ENCODE results near the gene SSTR5.

Gene SSTR5

DNA sequence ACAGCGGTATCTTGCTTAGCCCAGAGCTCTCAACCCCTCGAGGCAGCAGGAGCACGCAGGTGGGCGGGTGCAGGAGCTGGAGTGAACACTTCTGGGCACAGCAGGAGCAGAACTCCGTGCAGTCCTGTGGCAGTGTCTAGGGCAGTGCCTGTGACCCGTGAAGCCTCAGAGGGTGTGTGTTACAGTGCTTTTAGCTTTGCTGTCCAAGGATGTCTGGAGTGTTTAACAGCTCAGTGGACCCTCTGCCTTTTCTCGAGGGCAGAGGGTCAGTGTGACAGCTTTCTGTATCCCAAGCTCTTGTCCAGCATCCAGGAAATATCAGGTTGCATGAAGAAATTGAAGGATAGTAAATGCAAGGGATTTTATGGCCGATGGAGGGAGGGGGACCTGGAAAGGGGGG, 16.4 kb upstream of the SSTR5 start:
- DNase-seq = no peak

- peak; percentile 57 for DNase-seq
Observed at GRCh38 chr16:1057252-1057932, 15.2 kb upstream of the SSTR5 start.

- no peak for DNase-seq
Observed at GRCh38 chr16:1058216-1058615, 14.3 kb upstream of the SSTR5 start.

- no peak for DNase-seq
Observed at GRCh38 chr16:1059310-1059709, 13.2 kb upstream of the SSTR5 start.

GRCh38 chr16:1060416-1061340, 11.9 kb upstream of the SSTR5 start:
- no peak for DNase-seq

DNA sequence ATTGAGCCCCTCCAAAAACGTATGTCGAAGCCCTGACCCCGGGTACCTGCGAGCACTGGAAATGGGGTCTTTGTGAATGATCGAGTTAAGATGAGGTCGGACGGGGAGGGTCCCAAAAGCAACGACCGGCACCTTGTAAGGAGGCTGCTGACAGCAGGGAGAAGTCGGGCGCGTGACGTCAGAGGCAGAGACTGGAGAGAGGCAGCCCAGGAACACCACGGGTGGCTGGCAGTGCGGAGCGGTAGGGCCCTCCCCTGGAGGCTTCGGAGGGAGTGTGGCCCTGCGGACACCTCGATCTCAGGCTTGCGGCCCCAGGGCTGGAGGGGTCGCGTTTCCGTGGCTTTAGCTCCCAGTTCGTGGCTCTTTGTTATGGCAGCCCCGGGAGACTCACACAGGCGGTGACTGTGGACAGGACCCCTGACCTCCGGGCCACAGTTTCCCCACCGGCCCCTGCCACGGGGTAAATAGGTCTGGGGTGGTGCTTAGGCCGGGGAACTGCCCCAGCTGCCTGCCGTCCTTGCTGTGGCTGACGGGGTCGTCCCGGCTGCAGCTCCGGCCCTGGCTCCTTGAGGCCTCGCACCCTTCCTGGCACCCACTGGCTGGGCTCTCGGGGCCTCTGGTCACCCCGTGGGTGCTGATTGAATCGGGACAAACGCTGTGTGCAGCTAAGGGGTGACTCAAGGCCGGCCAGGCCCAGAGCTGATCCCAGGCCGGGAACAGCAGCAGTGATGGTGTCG, 10.6 kb upstream of the SSTR5 start:
- no peak for DNase-seq

DNA sequence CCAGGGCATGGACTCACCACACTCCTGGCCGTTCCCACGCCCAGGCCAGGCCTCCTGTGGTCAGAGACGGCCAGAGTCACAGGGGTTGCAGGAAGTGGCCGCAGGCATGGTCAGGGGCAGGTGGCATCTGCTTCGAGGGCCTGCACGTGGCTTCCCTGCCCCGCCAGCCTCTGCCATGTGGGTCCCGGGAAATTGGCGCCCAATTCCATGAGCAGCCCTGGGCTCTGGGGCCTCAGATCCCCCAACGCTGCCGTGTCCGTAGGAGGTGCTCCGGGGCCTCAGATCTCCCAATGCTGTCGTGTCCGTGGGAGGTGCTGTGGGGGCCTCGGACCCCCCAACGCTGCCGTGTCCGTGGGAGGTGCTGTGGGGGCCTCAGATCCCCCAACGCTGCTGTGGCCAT, 9.7 kb upstream of the SSTR5 start:
- no peak for DNase-seq

DNA sequence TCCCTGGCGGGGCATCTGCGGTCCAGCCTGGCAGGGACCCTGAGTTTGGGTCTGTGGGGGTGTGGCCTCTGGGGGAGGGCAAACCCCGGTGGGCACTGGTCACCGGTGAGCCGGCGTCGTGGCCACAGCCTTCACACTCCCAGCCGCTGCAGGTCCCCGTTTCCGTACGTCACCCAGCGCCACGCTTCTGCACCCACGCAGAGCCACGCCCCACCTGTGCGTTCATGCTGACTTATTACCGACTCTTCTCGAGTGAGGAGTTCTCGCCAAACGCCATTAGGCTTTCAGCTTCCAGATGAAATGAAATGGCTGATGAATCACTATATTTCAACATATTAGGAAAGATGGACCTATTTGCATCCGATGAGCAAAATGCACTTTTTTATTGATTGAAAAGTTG, 8.8 kb upstream of the SSTR5 start:
- no peak for DNase-seq

DNA sequence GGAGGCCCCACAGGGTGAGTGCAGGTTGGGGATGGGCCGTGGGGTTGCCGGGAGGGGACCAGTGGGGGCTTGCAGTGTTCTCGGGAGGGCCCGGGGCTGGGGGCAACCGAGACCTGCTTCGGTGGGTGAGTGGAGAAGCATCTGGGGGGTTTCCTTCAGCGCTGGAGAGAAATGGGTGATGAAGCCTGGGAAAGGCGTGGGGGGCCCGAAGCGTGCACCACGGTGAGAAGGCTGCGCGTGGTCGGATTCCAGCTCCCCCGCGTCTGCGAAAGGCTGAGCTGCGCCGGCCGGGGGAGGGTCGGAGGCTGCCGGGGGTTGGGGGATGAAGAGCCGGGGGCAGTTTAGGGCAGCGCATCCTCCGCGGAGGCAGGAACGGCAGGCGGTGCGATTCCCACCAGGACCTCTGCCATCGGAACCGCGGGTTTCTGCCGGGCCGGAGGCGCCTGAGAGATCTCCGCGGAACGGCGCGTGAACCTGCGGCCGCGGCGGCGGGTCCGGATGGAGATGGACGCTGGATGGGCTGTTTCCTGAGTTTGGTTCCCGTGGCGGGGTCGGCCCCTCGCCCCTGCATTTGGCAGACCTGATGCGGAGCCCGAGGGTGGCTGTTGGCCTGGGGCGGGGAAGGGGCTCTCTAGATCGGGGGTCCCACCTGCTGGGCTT, 6.9 kb upstream of the SSTR5 start:
- no peak for DNase-seq

GRCh38 chr16:1066584-1067172, 5.9 kb upstream of the SSTR5 start:
- DNase-seq = no peak

GRCh38 chr16:1067629-1068028, 4.9 kb upstream of the SSTR5 start:
- no peak for DNase-seq

DNA sequence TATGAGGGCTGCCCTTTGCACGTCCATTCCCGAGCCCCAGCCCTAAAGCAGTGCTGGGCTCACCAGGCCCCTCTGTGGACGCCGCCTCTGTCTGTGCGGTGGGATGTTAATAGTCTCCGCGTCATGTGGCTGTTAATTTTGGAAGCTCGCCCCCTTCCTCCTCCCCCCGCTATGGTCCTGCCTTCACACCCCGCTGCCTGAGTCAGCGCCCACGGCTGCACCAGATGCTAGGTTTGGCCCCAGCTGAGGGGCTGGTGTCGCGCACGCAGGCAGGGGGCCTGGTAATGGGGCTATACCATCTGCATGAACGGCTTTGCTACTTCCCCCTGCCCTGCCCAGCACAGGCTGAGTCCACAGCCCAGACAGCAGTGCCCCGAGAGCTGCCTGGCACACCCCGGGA, 4.1 kb upstream of the SSTR5 start:
- DNase-seq = no peak

DNA sequence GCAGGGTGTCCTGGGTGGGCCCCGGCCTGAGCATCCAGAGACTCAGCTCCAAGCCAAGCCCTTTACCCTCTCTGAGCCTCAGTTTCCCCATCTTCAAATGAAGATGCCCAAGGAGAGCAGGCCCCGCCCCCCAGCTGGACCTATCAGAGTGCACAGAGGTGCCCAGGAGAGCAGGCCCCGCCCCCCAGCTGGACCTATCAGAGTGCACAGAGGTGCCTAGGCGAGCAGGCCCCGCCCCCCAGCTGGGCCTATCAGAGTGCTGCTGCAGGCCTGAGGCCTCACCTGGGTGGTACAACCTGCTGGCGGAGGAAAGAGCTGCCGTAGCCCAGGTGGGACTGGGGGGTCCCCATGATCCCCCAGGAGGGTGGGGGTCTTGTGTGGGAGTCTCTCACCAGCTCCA, 3.4 kb upstream of the SSTR5 start:
- DNase-seq = no peak

GRCh38 chr16:1070084-1070863, 2.3 kb upstream of the SSTR5 start:
- no peak for DNase-seq

- no peak for DNase-seq
Observed at GRCh38 chr16:1070864-1071408, 1.6 kb upstream of the SSTR5 start.

DNA sequence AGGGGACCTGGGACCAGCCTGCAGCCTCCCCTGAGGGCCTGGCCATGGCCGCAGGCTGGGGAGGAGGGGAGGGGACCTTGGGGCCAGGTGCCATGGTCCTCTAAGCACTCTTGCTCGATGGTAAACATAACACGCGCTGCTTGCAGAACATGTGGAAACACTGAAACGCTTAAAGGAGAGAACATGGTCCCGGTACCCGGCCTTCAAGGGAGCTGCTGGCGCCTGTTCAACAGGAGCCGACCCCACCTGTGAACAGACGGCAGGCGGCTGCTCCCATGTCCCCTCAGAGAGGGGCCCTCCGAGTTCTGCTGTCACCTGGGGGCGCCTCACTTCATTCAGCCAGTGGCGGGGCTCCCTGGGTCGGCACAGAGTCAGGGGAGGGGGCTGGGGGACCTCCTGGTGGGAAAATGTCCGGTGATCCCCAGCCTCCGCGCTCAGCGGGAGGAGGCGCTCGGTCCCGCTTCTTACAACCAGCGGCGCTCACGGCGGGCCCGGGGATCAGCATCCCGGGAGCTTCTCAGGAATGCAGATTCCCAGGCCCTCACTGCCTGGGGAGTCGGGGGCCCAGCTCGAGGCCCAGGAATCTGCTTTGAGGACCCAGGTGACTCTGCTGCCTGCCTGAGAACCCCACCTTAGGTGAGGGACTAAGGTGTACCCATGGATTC, 854 bp upstream of the SSTR5 start:
- no peak for DNase-seq

DNA sequence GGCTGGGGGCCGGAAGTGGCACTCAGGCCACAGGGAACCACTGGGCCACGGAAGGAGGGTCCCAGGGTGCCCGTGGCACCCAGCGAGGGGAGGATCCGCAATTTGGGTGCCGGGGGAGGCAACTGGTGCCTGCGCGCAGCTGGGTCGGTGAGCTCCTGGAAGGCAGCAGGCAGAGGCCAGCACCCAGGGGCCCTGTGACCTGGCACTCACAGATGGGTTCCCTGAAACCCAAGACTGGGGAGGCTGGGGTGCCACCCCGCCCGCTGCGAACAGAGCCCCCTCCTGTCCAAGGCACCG, 663 bp downstream of the SSTR5 start:
- no peak for DNase-seq

DNA sequence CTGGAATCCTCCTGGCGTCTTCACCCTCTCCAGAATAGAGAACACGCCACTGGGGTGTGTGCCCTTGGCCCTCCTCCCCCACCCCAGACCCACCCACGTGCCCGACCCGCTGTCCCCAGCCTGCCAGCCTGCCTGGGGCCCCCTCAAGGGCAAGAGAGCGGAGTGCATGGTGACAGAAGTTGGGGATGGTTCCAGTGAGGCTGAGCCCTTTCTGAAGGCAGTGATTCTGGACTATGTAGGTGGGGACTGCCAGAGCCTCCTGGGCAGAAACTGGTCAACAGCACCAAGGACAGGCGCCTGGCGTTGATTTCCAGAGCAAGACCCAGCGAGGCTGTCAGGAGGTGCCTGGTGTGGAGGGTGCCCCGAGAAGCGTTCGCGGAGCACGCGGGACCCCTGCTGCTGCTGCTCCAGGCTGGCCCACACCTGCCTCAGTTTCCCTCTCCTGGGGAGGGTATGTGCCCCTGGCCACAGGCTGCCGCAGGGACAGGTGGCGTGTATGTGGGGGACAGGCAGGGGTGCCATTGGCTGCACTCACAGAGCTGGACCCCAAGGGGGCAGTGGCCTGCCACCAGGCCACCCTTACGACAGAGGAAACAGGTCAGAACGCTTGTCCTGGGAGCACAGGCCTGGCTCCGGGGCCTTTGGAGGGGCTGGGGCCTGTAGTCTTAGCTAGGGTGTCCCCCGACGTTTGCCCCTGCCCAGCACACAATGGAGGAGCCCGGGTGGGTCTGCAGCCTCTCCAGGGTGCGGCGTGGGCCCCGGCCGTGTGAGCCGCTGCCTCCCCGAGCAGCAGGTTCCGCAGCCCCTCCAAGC, 1.2 kb downstream of the SSTR5 start:
- peak; percentile 25 for DNase-seq

GRCh38 chr16:1074379-1074649, 1.8 kb downstream of the SSTR5 start:
- no peak for DNase-seq

DNA sequence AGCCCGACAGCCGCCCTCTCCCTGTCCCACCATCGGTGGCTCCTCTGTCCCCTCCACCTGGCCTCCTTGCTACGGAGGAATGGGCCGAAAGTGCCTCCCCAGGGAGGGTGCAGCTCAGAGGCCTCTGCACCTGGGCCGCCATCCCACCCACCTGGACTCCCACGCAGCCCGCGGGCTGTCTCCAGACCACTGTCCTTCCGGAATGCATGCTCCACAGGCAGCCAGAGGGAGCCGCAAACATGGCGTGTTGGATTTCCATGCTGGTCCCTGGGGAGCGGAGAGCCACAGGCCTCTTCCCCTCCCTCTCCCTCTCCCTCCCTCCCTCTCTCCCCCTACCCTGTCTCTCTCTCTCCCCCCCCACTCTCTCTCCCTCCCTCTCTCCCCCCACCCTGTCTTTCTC, 3.0 kb downstream of the SSTR5 start:
- no peak for DNase-seq
